ENCODE measurements around the gene PNCK.

Gene PNCK

DNA sequence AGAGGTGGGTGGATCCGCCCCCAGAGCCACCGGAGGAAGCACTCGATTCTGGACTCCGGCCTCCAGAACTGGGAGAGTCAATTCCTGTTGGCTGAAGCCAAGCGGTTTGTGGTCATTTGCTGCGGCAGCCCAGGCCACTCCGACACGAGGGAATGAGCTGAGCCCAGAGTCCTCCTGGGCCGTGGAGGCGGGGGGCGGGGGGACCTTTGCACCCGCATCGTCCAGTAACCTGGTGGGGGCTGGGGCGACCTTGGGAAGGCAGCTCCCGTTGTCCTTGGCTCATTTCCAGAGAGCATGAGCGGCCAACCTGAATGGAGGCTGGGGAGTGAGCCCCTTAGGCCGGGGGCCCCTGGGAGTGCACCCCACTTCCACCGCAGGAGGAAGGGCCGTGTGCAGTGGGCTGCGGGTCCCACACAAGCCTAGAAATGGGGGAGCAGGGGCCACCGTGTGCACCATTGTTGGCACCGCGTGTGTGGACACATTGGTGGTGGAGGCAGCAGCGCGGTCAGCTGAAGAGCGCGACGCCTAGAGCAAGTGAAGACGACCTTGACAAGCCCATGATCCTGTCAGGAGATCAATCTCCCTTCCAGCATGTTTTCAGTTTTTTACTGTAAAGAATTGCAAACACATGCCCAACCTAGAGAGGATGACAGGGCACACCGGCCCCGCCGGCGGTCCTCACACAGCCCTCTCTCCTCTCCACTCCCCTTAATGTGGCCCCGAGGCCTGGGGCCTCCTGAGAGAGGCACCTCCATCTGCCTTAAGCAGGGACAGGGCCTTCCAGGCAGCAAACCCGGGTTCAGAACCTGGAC is 46.5 kb downstream of the PNCK start:
- in situ Hi-C loops (cut with MboI; ENCODE audit: low sequenced_read_pairs, unreplicated experiment) = no loop called here
- TF ChIP-seq, protein P1, sequence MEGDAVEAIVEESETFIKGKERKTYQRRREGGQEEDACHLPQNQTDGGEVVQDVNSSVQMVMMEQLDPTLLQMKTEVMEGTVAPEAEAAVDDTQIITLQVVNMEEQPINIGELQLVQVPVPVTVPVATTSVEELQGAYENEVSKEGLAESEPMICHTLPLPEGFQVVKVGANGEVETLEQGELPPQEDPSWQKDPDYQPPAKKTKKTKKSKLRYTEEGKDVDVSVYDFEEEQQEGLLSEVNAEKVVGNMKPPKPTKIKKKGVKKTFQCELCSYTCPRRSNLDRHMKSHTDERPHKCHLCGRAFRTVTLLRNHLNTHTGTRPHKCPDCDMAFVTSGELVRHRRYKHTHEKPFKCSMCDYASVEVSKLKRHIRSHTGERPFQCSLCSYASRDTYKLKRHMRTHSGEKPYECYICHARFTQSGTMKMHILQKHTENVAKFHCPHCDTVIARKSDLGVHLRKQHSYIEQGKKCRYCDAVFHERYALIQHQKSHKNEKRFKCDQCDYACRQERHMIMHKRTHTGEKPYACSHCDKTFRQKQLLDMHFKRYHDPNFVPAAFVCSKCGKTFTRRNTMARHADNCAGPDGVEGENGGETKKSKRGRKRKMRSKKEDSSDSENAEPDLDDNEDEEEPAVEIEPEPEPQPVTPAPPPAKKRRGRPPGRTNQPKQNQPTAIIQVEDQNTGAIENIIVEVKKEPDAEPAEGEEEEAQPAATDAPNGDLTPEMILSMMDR (IDR thresholded peaks at IDR 0.05; ENCODE audit: borderline replicate concordance, control extremely low read depth, extremely low read depth, insufficient read depth, missing control alignments) = no peak
- no peak for DNase-seq (ENCODE audit: low spot score)

DNA sequence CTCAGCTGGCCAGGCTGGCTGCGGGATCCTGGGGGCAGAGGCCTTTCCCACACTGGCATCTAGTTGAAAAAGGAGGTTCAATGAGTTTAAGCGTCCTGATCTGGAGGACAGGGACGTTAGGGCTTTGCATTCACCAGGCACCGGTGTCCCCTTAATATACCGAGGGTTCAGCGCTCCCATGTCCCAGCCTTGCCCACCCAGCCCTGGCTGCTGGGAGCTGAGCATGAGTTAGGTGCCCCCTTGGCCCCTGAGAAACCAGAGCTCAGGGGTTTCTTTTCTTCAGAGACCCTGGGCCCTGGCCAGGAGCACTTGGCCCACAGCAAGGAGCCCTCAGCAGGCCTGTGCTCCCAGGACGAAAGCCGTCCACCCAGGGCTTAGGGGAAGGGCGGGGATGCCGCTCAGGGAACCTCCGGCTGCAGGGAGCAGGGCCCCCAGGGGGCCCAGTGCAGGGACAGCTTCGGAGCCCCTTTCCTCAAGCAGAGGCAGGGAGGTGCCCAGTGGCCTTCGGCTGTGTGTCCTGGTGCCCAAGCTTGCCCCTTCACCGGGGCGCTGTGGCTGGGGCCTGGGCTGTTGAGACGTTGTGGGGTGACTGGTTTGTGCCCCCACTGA is 47.5 kb downstream of the PNCK start:
- TF ChIP-seq, protein P1 (IDR thresholded peaks at IDR 0.05; ENCODE audit: borderline replicate concordance, control extremely low read depth, extremely low read depth, insufficient read depth, missing control alignments) = no peak
- in situ Hi-C loops (cut with MboI; ENCODE audit: low sequenced_read_pairs, unreplicated experiment) = no loop called here
- DNase-seq (ENCODE audit: low spot score) = no peak

GRCh38 chrX:153625271-153626024 is 48.2 kb downstream of the PNCK start:
- no peak for DNase-seq (ENCODE audit: low spot score)
- in situ Hi-C loops (cut with MboI; ENCODE audit: low sequenced_read_pairs, unreplicated experiment) = no loop called here
- TF ChIP-seq, protein P1 (IDR thresholded peaks at IDR 0.05; ENCODE audit: borderline replicate concordance, control extremely low read depth, extremely low read depth, insufficient read depth, missing control alignments) = no peak

GRCh38 chrX:153624196-153625091 is 49.2 kb downstream of the PNCK start:
- TF ChIP-seq, protein P1 (IDR thresholded peaks at IDR 0.05; ENCODE audit: borderline replicate concordance, control extremely low read depth, extremely low read depth, insufficient read depth, missing control alignments) = no peak
- in situ Hi-C loops (cut with MboI; ENCODE audit: low sequenced_read_pairs, unreplicated experiment) = no loop called here
- DNase-seq (ENCODE audit: low spot score) = no peak

- TF ChIP-seq, protein P1 (IDR thresholded peaks at IDR 0.05; ENCODE audit: borderline replicate concordance, control extremely low read depth, extremely low read depth, insufficient read depth, missing control alignments) = no peak
- DNase-seq (ENCODE audit: low spot score) = no peak
- in situ Hi-C loops (cut with MboI; ENCODE audit: low sequenced_read_pairs, unreplicated experiment) = no loop called here
These were observed 50.1 kb downstream of the PNCK start for GRCh38 chrX:153623310-153624029.

Data from GM13976 (cell line).